GM10248 (cell line): ENCODE measurements around the gene GPR50.

ENCODE experiments used
- CTCF ChIA-PET: fragments of 300-600 bp; sonication (Branson Sonifier 250); formaldehyde crosslinking; extraction: SDS; loops from one replicate; lab custom pipeline; 2021; ENCODE audit warnings: antibody characterized with exemption; lab: Yijun Ruan, JAX
- POLR2A ChIA-PET: fragments of 350-650 bp; sonication (Branson Sonifier 250); formaldehyde crosslinking; extraction: SDS; loops from one replicate; lab custom pipeline; 2020; ENCODE audit warnings: antibody characterized with exemption; lab: Yijun Ruan, JAX
- DNase-seq: peaks from one replicate; pipeline ENCODE4 v3.0.0; 2012; ENCODE audit errors: extremely low spot score
- TF ChIP-seq, protein P1 (sequence below): IDR thresholded peaks from 2 replicates; pipeline ENCODE4 v1.5.1; 2012; ENCODE audit warnings: mild to moderate bottlenecking, low read depth; ENCODE audit errors: extremely low read depth, missing control alignments, control extremely low read depth

Gene GPR50

DNA sequence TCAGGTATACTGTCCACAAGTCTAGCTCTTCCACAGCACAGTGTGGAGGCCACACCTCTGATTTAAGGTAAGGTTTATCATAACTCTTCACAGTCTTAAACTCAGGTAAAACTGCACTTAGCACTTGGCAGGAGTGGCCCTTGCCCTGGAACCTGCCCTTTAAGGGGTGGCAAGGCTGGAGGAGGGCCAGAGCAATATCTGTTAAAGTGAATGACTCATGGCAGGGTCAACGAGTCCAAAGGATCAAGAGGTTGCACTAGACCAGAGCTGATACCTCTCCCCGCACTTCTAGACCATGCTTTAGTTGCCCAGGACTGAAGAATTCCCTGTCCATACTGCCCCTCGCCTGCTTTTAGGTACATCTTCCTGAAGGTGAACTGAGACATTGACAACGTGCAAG, 14.7 kb upstream of the GPR50 start:
- TF ChIP-seq, protein P1, sequence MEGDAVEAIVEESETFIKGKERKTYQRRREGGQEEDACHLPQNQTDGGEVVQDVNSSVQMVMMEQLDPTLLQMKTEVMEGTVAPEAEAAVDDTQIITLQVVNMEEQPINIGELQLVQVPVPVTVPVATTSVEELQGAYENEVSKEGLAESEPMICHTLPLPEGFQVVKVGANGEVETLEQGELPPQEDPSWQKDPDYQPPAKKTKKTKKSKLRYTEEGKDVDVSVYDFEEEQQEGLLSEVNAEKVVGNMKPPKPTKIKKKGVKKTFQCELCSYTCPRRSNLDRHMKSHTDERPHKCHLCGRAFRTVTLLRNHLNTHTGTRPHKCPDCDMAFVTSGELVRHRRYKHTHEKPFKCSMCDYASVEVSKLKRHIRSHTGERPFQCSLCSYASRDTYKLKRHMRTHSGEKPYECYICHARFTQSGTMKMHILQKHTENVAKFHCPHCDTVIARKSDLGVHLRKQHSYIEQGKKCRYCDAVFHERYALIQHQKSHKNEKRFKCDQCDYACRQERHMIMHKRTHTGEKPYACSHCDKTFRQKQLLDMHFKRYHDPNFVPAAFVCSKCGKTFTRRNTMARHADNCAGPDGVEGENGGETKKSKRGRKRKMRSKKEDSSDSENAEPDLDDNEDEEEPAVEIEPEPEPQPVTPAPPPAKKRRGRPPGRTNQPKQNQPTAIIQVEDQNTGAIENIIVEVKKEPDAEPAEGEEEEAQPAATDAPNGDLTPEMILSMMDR: no peak
- no peak for DNase-seq
- CTCF ChIA-PET: no interaction called here
- POLR2A ChIA-PET: no interaction called here

DNA sequence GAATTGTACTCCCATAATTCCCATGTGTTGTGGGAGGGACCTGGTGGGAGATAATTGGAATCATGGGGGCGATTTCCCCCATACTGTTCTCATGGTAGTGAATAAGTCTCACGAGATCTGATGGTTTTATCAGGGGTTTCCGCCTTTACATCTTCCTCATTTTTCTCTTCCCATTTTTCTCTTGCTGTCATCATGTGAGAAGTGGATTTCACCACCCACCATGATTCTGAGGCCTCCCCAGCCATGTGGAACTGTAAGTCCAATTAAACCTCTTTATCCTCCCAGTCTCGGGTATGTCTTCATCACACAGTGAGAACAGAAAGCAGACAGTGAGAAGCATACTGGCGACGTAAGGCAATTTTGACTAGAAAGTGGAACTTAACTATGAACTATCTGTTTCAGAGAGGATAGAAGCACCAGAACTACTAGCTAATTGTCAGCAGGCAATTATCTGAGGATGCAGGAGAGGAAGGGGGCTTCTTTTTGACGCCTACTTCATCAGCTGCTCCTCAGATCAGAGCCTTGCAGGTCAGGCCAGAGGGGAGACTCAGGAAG, 8.5 kb upstream of the GPR50 start:
- no peak for DNase-seq
- TF ChIP-seq, protein P1: no peak
- ChIA-PET POLR2A (no interaction called here), CTCF (no interaction called here)

DNA sequence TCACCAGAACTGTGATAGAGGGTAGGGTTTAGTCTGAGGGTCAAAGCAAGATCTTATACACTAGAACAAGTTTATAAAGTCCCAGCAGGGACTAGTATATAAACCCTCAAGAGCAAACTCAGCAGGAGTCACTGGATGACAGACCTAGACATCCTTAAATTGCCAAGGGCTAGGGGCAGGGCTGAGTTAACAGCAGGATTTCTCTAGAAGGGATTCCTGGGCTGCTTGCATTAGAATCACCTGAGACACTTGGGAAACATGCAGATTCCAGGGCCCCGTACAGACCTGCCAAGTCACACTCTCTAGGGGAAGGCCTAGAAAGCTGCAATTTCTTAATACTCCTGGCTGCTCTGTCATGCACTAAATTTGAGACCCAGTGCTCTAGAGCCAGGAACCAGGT, 6.6 kb upstream of the GPR50 start:
- ChIA-PET POLR2A (no interaction called here), CTCF (no interaction called here)
- TF ChIP-seq, protein P1: no peak
- no peak for DNase-seq

DNA sequence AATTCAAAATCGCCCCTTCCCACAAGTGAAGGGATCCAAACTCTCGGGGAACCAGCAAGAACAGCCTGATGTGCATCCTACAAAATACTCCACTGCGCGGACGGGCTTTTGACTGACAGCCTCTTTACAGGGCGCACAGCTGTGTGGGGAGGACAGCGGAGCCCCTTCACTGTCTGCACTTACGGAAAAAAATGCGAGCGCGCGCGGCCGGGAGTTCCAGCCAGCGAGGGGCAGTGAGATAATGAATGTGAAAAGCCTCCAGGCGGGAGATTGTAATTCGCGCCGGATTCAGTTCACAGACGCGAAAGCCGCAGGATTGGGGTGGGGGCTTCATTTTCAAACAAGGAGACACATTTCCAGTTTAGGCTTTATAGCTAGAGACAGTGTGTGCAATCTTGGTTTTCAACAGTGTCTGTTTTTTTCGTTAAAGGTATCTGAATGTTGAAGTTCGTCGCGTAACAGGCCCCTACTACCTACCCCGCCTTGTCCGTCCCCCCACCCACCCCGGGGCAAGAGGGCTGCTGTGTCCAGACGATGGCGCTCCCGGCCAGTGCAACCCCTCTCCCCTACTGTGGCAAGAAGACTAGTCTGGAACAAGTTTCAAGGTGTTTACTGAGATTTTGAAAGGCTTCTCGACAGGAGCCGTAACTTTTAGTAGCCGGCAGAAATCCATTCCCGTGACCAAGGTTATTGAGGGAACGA, 1.7 kb upstream of the GPR50 start:
- DNase-seq: no peak
- CTCF ChIA-PET: no interaction called here
- POLR2A ChIA-PET: no interaction called here
- TF ChIP-seq, protein P1: no peak

DNA sequence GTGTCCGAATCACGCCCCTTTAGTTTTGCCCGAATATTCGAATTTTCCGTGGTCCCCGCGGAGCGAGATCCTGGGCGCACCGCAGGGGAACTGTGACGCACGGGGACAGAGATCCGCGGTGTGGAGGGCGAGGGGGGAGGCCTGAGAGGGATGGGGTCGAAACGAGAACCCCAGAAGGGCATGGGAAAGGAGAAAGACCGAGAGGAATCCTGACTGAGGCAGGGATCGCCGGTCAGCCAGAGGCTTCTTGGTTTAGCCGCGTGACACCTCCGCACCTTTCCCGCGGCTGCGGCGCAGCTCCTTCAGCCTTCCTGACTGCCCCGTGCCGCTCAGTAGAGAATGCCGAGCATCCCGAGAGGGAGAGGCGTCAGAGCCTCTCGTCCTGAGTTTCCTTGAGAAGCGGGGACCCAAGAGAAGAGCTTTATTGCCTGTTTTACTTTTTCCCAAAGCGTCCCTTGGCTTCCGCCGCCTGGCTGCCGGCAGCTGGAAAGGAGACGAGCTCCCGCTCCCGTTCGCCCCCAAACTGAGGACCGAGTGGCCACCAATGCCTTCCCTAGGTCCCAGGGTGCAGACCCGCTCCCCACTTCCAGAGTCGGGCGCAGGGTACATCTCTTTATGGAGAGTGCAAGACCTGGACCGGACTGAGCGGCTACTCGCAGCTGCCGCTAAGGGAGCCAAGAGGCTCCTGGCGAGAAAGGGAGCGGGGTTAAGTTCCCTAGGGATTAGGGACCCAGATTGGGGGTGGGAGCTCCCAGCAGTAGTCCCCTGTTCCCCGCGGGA, 911 bp upstream of the GPR50 start:
- no peak for DNase-seq
- CTCF ChIA-PET: no interaction called here

DNA sequence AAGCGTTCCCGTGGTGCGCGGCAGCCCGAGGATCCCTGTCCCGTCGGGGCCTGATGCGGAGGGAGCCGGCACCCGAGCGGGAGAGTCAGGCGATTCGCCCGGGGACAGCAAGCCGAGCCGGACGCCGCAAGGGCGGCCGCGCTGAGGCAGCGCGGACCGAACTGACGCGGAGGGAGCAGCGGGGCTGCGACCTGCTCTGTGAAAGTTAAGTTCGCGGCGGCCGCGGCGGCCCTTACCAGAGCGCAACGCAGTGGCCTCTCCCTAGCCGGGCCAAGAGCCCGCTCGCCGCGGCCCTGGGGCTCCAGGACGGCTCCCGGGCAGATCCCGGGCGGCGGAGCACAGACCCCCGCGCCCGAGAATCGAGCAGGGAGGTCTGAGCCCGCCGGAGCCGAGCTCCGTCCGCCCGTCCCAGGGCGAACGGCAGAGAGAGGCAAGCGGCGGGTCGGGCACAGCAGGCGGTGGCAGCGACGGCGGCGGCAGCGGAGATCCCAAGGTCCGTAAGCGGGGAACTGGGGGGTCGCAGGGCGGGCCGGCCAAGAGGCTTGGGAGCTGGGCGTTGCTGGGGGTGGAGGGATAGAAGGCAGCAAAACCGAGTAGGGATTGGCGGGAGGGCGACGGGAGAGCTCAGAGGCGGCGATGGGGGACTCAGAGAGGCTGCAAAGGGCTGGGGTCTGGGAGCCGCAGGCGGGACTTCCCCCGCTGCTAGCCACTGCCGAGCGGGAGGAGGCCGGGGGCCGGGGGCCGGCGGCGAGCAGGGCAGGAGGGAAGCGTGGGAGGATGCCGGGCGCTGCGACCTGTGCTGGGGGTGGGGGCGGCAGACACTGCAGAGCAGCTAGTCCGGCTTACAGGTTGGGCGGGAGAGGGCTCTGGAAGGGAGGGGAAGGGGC, 1.0 kb downstream of the GPR50 start:
- TF ChIP-seq, protein P1: no peak
- DNase-seq: no peak
- ChIA-PET CTCF (interaction anchor here (1.0 kb wide), 1 partner anchor 25 kb away, joined by 3 read pairs; no protein-coding TSS in a partner anchor), POLR2A (no interaction called here)

More for the DNA sequence above, 911 bp upstream of the GPR50 start:
- TF ChIP-seq, protein P1: no peak
- POLR2A ChIA-PET: no interaction called here
